Osteocyte (in vitro differentiated cells): ENCODE data around the gene TERF2IP. TPM values are rescaled to one million over a fixed set of nuclear protein-coding genes. Genes with fewer than 3 reads are reported as not detected.

ENCODE experiments used
- DNase-seq: peaks from one replicate; pipeline ENCODE4 v3.0.0; 2021; ENCODE audit warnings: mixed read lengths; ENCODE audit not compliant: unreplicated experiment; ENCODE audit errors: extremely low spot score
- H3K27ac Mint-ChIP-seq: one replicate; pipeline ENCODE4 v1.8.0; 2021; ENCODE audit warnings: mild to moderate bottlenecking, mixed read lengths; ENCODE audit not compliant: unreplicated experiment
- H3K27me3 Mint-ChIP-seq: one replicate; pipeline ENCODE4 v1.8.0; 2021; ENCODE audit warnings: mixed read lengths; ENCODE audit not compliant: unreplicated experiment
- H3K36me3 Mint-ChIP-seq: one replicate; pipeline ENCODE4 v1.8.0; 2021; ENCODE audit warnings: mixed read lengths; ENCODE audit not compliant: unreplicated experiment
- H3K4me1 Mint-ChIP-seq: one replicate; pipeline ENCODE4 v1.8.0; 2021; ENCODE audit warnings: mixed read lengths; ENCODE audit not compliant: unreplicated experiment
- H3K4me3 Mint-ChIP-seq: one replicate; pipeline ENCODE4 v1.8.0; 2021; ENCODE audit warnings: mild to moderate bottlenecking, moderate library complexity, mixed read lengths; ENCODE audit not compliant: unreplicated experiment
- H3K9me3 Mint-ChIP-seq: one replicate; pipeline ENCODE4 v1.8.0; 2021; ENCODE audit warnings: mixed read lengths; ENCODE audit not compliant: unreplicated experiment
- CTCF ChIP-seq: fragments of 200-600 bp; sonication (generic); IDR thresholded peaks from 2 replicates; pipeline ENCODE4 v1.5.0; 2021; ENCODE audit warnings: antibody characterized with exemption, mild to moderate bottlenecking, moderate library complexity
- total RNA-seq: library from RNA; stranded (reverse); gene quantifications from 2 replicates; pipeline ENCODE4 v1.2.1, GENCODE V29; 2021

Gene TERF2IP
- total RNA-seq, 1 donor from 2014 or later = 65.8 TPM

GRCh38 chr16:75667503-75667902, 19.9 kb downstream of the TERF2IP start:
- Mint-ChIP-seq H3K27ac (no peak overlapping the region), H3K27me3 (no peaks in the 10 kb centered on the region)
- no peak for TF ChIP-seq CTCF

GRCh38 chr16:75676909-75677308, 29.3 kb downstream of the TERF2IP start, which contains the start of gene CPHXL2:
Gene CPHXL2 (minus strand): TSS chr16:75677009. CDS start chr16:75676999, 10 bp downstream.
- no peak for DNase-seq
- TF ChIP-seq CTCF = no peak
- Mint-ChIP-seq H3K9me3 (peaks cover under 1% of the 10 kb centered on the region), H3K4me3 (no peak within 1 kb of the TSS), H3K36me3 (no peaks in the 10 kb centered on the region), H3K27me3 (no peaks in the 10 kb centered on the region), H3K4me1 (no peaks in the 10 kb centered on the region), H3K27ac (no peak within 1 kb of the TSS)

More at GRCh38 chr16:75667503-75667902, 19.9 kb downstream of the TERF2IP start:
- Mint-ChIP-seq H3K9me3 (no peaks in the 10 kb centered on the region), H3K4me3 (no peak overlapping the region), H3K36me3 (peaks cover 6% of the 10 kb centered on the region), H3K4me1 (no peaks in the 10 kb centered on the region)
- no peak for DNase-seq

GRCh38 chr16:75679366-75679765, 31.8 kb downstream of the TERF2IP start:
- H3K36me3 Mint-ChIP-seq = no peaks in the 10 kb centered on the region
- no peak for DNase-seq
- no peaks in the 10 kb centered on the region for H3K4me1 Mint-ChIP-seq
- H3K27ac Mint-ChIP-seq = no peak overlapping the region
- H3K4me3 Mint-ChIP-seq = no peak overlapping the region
- H3K27me3 Mint-ChIP-seq = no peaks in the 10 kb centered on the region
- TF ChIP-seq CTCF = no peak
- H3K9me3 Mint-ChIP-seq = peaks cover 13% of the 10 kb centered on the region

GRCh38 chr16:75682308-75682707, 34.7 kb downstream of the TERF2IP start:
- no peak overlapping the region for H3K4me3 Mint-ChIP-seq
- H3K4me1 Mint-ChIP-seq = no peaks in the 10 kb centered on the region
- DNase-seq = peak; percentile 66
- peaks cover 3% of the 10 kb centered on the region for H3K27me3 Mint-ChIP-seq
- H3K36me3 Mint-ChIP-seq = no peaks in the 10 kb centered on the region
- no peak overlapping the region for H3K27ac Mint-ChIP-seq
- H3K9me3 Mint-ChIP-seq = peaks cover 19% of the 10 kb centered on the region
- no peak for TF ChIP-seq CTCF

- Mint-ChIP-seq H3K27ac (no peak overlapping the region), H3K4me3 (no peak overlapping the region), H3K4me1 (no peaks in the 10 kb centered on the region), H3K27me3 (peaks cover 3% of the 10 kb centered on the region), H3K9me3 (peaks cover 16% of the 10 kb centered on the region), H3K36me3 (no peaks in the 10 kb centered on the region)
- TF ChIP-seq CTCF = no peak
- no peak for DNase-seq
Measured at GRCh38 chr16:75687361-75687760, 39.8 kb downstream of the TERF2IP start.
